ENCODE measurements around the gene P2RY2.

The P2RY2 gene

GRCh38 chr11:73281796-73282660 is 63.9 kb downstream of the P2RY2 start:
- no peak for DNase-seq (ENCODE audit: low read depth in 2 of 3, low spot score in 2 of 3)

GRCh38 chr11:73283276-73284000 is 65.4 kb downstream of the P2RY2 start:
- no peak for DNase-seq (ENCODE audit: low read depth in 2 of 3, low spot score in 2 of 3)

GRCh38 chr11:73284106-73284505 is 66.0 kb downstream of the P2RY2 start:
- no peak for DNase-seq (ENCODE audit: low read depth in 2 of 3, low spot score in 2 of 3)

GRCh38 chr11:73285721-73286120 is 67.6 kb downstream of the P2RY2 start:
- DNase-seq (ENCODE audit: low read depth in 2 of 3, low spot score in 2 of 3), result no peak
